H9 (cell line): ENCODE results near the gene ACMSD. TPM values are rescaled to one million over a fixed set of nuclear protein-coding genes. Genes with fewer than 3 reads are reported as not detected.

ENCODE experiments used
- DNase-seq: peaks from one replicate; pipeline ENCODE4 v3.0.0-alpha.2; 2017
- H2AFZ ChIP-seq: one replicate; pipeline ENCODE4 v1.6.1; 2013; ENCODE audit warnings: mild to moderate bottlenecking, low read length, control low read depth, moderate library complexity
- H2AK5ac ChIP-seq: 2 replicates; pipeline ENCODE4 v1.6.1; 2013; ENCODE audit warnings: low read length, control low read depth, mixed read lengths; ENCODE audit not compliant: insufficient read length
- H2BK120ac ChIP-seq: one replicate; pipeline ENCODE4 v1.6.1; 2013; ENCODE audit warnings: low read depth, mild to moderate bottlenecking, low read length, control low read depth, inconsistent platforms; ENCODE audit not compliant: poor library complexity, severe bottlenecking
- H2BK12ac ChIP-seq: 2 replicates; pipeline ENCODE4 v1.6.1; 2013; ENCODE audit warnings: low read length, control low read depth, mixed read lengths, low read depth; ENCODE audit not compliant: insufficient read length
- H2BK15ac ChIP-seq: 2 replicates; pipeline ENCODE4 v1.6.1; 2013; ENCODE audit warnings: low read depth, low read length, control low read depth
- H2BK20ac ChIP-seq: one replicate; pipeline ENCODE4 v1.6.1; 2013; ENCODE audit warnings: low read depth, mild to moderate bottlenecking, low read length, control low read depth, inconsistent platforms; ENCODE audit not compliant: poor library complexity, severe bottlenecking
- H2BK5ac ChIP-seq: 2 replicates; pipeline ENCODE4 v1.6.1; 2013; ENCODE audit warnings: low read length, control low read depth, mixed read lengths; ENCODE audit not compliant: insufficient read length
- H3K14ac ChIP-seq: 2 replicates; pipeline ENCODE4 v1.6.1; 2013; ENCODE audit warnings: low read length, control low read depth; ENCODE audit not compliant: insufficient read depth
- H3K18ac ChIP-seq: 2 replicates; pipeline ENCODE4 v1.6.1; 2013; ENCODE audit warnings: low read depth, mild to moderate bottlenecking, mixed read lengths, low read length, control low read depth; ENCODE audit not compliant: insufficient read length
- H3K23ac ChIP-seq: 2 replicates; pipeline ENCODE4 v1.6.1; 2013; ENCODE audit warnings: low read length, control low read depth, mixed read lengths, low read depth; ENCODE audit not compliant: insufficient read length
- H3K23me2 ChIP-seq: 2 replicates; pipeline ENCODE4 v1.6.1; 2013; ENCODE audit warnings: low read depth, mild to moderate bottlenecking, mixed read lengths, low read length, control low read depth; ENCODE audit not compliant: insufficient read length, poor library complexity, severe bottlenecking
- H3K27ac ChIP-seq: 2 replicates; pipeline ENCODE4 v1.5.1; 2013; ENCODE audit warnings: low read length, control low read depth, mixed read lengths, low read depth; ENCODE audit not compliant: insufficient read length
- H3K27me3 ChIP-seq: 2 replicates; pipeline ENCODE4 v1.6.1; 2013; ENCODE audit warnings: low read length, control low read depth, inconsistent platforms; ENCODE audit not compliant: insufficient read depth
- H3K4ac ChIP-seq: 2 replicates; pipeline ENCODE4 v1.6.1; 2013; ENCODE audit warnings: low read depth, mild to moderate bottlenecking, control low read depth, inconsistent platforms, low read length, moderate library complexity
- H3K4me1 ChIP-seq: 2 replicates; pipeline ENCODE4 v1.6.1; 2013; ENCODE audit warnings: low read length, control low read depth, inconsistent platforms; ENCODE audit not compliant: insufficient read depth
- H3K4me2 ChIP-seq: 2 replicates; pipeline ENCODE4 v1.6.1; 2013; ENCODE audit warnings: low read length, control low read depth, mixed read lengths; ENCODE audit not compliant: insufficient read length, insufficient read depth
- H3K56ac ChIP-seq: 2 replicates; pipeline ENCODE4 v1.6.1; 2013; ENCODE audit warnings: low read depth, mild to moderate bottlenecking, mixed read lengths, low read length, control low read depth; ENCODE audit not compliant: insufficient read length
- H3K79me1 ChIP-seq: 2 replicates; pipeline ENCODE4 v1.6.1; 2013; ENCODE audit warnings: low read depth, mild to moderate bottlenecking, moderate library complexity, low read length, control low read depth, inconsistent platforms; ENCODE audit not compliant: insufficient read depth, poor library complexity, severe bottlenecking
- H3K79me2 ChIP-seq: 2 replicates; pipeline ENCODE4 v1.6.1; 2013; ENCODE audit warnings: low read length, control low read depth, inconsistent platforms; ENCODE audit not compliant: insufficient read depth
- H3K9ac ChIP-seq: 2 replicates; pipeline ENCODE4 v1.6.1; 2013; ENCODE audit warnings: low read length, control low read depth, mixed read lengths; ENCODE audit not compliant: insufficient read length; ENCODE audit errors: extremely low read depth
- H3K9me3 ChIP-seq: one replicate; pipeline ENCODE4 v1.6.1; 2013; ENCODE audit warnings: low read depth, low read length, inconsistent platforms; ENCODE audit not compliant: control insufficient read depth
- H3T11ph ChIP-seq: one replicate; pipeline ENCODE4 v1.6.1; 2013; ENCODE audit warnings: mild to moderate bottlenecking, low read length, control low read depth, inconsistent platforms
- H4K20me1 ChIP-seq: one replicate; pipeline ENCODE4 v1.6.1; 2013; ENCODE audit not compliant: control insufficient read depth, insufficient read length, insufficient read depth
- H4K5ac ChIP-seq: 2 replicates; pipeline ENCODE4 v1.6.1; 2013; ENCODE audit warnings: low read depth, mild to moderate bottlenecking, mixed read lengths, low read length, control low read depth; ENCODE audit not compliant: insufficient read length
- H4K8ac ChIP-seq: replicated peaks from 2 replicates; pipeline ENCODE4 v1.6.1; 2013; ENCODE audit warnings: low read length, control low read depth, mixed read lengths, low read depth; ENCODE audit not compliant: insufficient read length
- H4K91ac ChIP-seq: 2 replicates; pipeline ENCODE4 v1.6.1; 2013; ENCODE audit warnings: low read depth, mild to moderate bottlenecking, moderate library complexity, mixed read lengths, low read length, control low read depth; ENCODE audit not compliant: insufficient read length
- H3K27ac Mint-ChIP-seq, 3 experiments: 2 replicates in 2 of 3; 3 replicates in 1 of 3; pipeline ENCODE4 v1.8.0; 2020 to 2021; ENCODE audit warnings: mixed read lengths in 3 of 3, mild to moderate bottlenecking in 1 of 3, moderate library complexity in 1 of 3
- H3K27me3 Mint-ChIP-seq: 2 replicates; pipeline ENCODE4 v1.8.0; 2021; ENCODE audit warnings: low read depth, mild to moderate bottlenecking, moderate library complexity, mixed read lengths
- H3K36me3 Mint-ChIP-seq, 3 experiments: 2 replicates in 2 of 3; 3 replicates in 1 of 3; pipeline ENCODE4 v1.8.0; 2020 to 2021; ENCODE audit warnings: low read depth in 3 of 3, mixed read lengths in 3 of 3; ENCODE audit not compliant: insufficient read depth in 1 of 3
- H3K4me1 Mint-ChIP-seq, 2 experiments: 2 replicates each; pipeline ENCODE4 v1.8.0; 2020; ENCODE audit warnings: mixed read lengths in 2 of 2
- H3K4me3 Mint-ChIP-seq, 2 experiments: 2 replicates in 1 of 2; 3 replicates in 1 of 2; pipeline ENCODE4 v1.8.0; 2020 to 2021; ENCODE audit warnings: mild to moderate bottlenecking in 2 of 2, mixed read lengths in 2 of 2, moderate library complexity in 1 of 2
- H3K9me3 Mint-ChIP-seq, 2 experiments: 2 replicates in 1 of 2; 3 replicates in 1 of 2; pipeline ENCODE4 v1.8.0; 2020; ENCODE audit warnings: mild to moderate bottlenecking in 2 of 2, mixed read lengths in 2 of 2, moderate library complexity in 1 of 2
- CTCF ChIP-seq: fragments of 200-600 bp; sonication (generic); conservative IDR thresholded peaks from 3 replicates; pipeline ENCODE4 v1.8.0; 2021; ENCODE audit warnings: antibody characterized with exemption, mild to moderate bottlenecking
- WGBS: extraction: QIAGEN DNeasy Blood & Tissue Kit; methylation state at CpG from one replicate; pipeline ENCODE4 v1.1.7; 2013; ENCODE audit warnings: missing lambda C conversion rate, low lambda C conversion rate, mixed read lengths; ENCODE audit not compliant: insufficient read length; ENCODE audit errors: extremely low coverage; 5-methylcytosine and 5-hydroxymethylcytosine counted together
- total RNA-seq: library from RNA; stranded (reverse); gene quantifications from 2 replicates; pipeline ENCODE4 v1.2.1, GENCODE V29; 2021

Gene ACMSD
- total RNA-seq, 1 experiment from 2014 or later = not detected

- H3K23me2 ChIP-seq = no peaks in the 10 kb centered on the region
- no peak overlapping the region for H3K27ac Mint-ChIP-seq
- no peaks in the 10 kb centered on the region for H3K27me3 ChIP-seq
- no peak overlapping the region for H2BK12ac ChIP-seq
- no peak overlapping the region for H3K14ac ChIP-seq
- no peak overlapping the region for H2BK120ac ChIP-seq
- H3K36me3 Mint-ChIP-seq = no peaks in the 10 kb centered on the region
- H3K18ac ChIP-seq = no peak overlapping the region
- no peak overlapping the region for H2AFZ ChIP-seq
- H4K91ac ChIP-seq = no peak overlapping the region
- H3K27ac ChIP-seq = no peak overlapping the region
- no peak overlapping the region for H2BK20ac ChIP-seq
- no peak overlapping the region for H2BK15ac ChIP-seq
- no peak overlapping the region for H2BK5ac ChIP-seq
- no peaks in the 10 kb centered on the region for H3K27me3 Mint-ChIP-seq
- H3K79me1 ChIP-seq = no peaks in the 10 kb centered on the region
- H4K20me1 ChIP-seq = no peaks in the 10 kb centered on the region
- DNase-seq = no peak
- H4K8ac ChIP-seq = no peak overlapping the region
- H3K4me1 ChIP-seq = no peaks in the 10 kb centered on the region
- no peaks in the 10 kb centered on the region for H3K9me3 Mint-ChIP-seq
- no peak overlapping the region for H2AK5ac ChIP-seq
- H3T11ph ChIP-seq = no peak overlapping the region
- H3K4me1 Mint-ChIP-seq = no peaks in the 10 kb centered on the region
- no CpG with 5 or more reads among the region's 5 CpGs for WGBS
- H3K79me2 ChIP-seq = no peaks in the 10 kb centered on the region
- no peak overlapping the region for H4K5ac ChIP-seq
- no peaks in the 10 kb centered on the region for H3K9me3 ChIP-seq
- H3K9ac ChIP-seq = no peak overlapping the region
- H3K4me2 ChIP-seq = no peak overlapping the region
- no peak overlapping the region for H3K4me3 Mint-ChIP-seq
- no peak for TF ChIP-seq CTCF
- H3K23ac ChIP-seq = no peak overlapping the region
- H3K4ac ChIP-seq = no peak overlapping the region
- H3K56ac ChIP-seq = no peak overlapping the region
These were observed 20.1 kb upstream of the ACMSD start for GRCh38 chr2:134818321-134818720.
